HFF-Myc (cell line): Measurements from ENCODE around the gene CADM1.

Source experiments
- DNase-seq: peaks from one replicate; pipeline ENCODE4 v3.0.0-alpha.2; 2011; ENCODE audit warnings: low read depth; ENCODE audit errors: extremely low read depth
- H3K4me3 ChIP-seq: replicated peaks from 2 replicates; pipeline ENCODE4 v1.5.1; 2011; ENCODE audit warnings: low read depth, mild to moderate bottlenecking, control low read depth, low read length
- TF ChIP-seq, protein P1 (sequence below): IDR thresholded peaks from 2 replicates; pipeline ENCODE4 v1.5.1; 2012; ENCODE audit warnings: mild to moderate bottlenecking, low read depth, low read length, control low read depth; ENCODE audit errors: missing control alignments

The CADM1 gene

DNA sequence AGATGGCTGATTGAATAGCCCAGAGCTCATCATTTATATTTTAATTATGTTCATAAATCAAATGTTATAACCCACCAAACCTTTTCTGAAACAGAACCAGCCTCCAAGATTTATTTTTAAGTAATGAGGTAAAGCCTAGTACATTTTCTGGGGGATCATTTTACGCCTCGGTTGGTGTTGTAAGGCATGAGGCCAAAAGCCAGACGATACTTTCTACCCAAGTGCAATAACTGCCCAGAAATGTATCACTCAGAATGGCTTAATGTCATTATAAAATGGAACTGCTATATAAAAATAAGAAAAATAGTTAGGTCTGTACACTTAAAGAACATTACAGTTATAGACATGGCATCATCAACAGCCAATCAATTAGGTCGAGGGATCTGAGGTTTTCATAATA is 283.3 kb downstream of the CADM1 start:
- no peak for DNase-seq
- TF ChIP-seq, protein P1, sequence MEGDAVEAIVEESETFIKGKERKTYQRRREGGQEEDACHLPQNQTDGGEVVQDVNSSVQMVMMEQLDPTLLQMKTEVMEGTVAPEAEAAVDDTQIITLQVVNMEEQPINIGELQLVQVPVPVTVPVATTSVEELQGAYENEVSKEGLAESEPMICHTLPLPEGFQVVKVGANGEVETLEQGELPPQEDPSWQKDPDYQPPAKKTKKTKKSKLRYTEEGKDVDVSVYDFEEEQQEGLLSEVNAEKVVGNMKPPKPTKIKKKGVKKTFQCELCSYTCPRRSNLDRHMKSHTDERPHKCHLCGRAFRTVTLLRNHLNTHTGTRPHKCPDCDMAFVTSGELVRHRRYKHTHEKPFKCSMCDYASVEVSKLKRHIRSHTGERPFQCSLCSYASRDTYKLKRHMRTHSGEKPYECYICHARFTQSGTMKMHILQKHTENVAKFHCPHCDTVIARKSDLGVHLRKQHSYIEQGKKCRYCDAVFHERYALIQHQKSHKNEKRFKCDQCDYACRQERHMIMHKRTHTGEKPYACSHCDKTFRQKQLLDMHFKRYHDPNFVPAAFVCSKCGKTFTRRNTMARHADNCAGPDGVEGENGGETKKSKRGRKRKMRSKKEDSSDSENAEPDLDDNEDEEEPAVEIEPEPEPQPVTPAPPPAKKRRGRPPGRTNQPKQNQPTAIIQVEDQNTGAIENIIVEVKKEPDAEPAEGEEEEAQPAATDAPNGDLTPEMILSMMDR = no peak
- no peak overlapping the region for H3K4me3 ChIP-seq

DNA sequence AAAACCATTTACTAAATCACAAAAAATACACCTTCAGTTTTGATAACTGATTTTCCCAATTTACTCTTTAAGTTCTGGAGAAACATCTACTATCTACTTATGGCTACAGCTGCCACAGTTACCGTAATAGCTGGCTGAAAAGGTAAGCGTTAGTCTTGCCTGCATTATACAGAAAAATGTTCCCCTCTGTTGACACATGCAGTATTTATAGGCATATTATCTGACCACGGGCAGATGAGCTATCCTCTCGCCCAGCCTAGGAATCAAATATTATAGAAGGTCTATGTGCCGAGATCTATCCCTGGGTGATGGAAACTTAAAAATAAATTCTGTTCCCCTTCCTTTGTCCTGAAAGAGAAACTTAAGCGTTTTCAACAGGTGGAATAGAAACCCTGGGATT is 283.8 kb downstream of the CADM1 start:
- no peak overlapping the region for H3K4me3 ChIP-seq
- DNase-seq = no peak
- TF ChIP-seq, protein P1 = no peak

DNA sequence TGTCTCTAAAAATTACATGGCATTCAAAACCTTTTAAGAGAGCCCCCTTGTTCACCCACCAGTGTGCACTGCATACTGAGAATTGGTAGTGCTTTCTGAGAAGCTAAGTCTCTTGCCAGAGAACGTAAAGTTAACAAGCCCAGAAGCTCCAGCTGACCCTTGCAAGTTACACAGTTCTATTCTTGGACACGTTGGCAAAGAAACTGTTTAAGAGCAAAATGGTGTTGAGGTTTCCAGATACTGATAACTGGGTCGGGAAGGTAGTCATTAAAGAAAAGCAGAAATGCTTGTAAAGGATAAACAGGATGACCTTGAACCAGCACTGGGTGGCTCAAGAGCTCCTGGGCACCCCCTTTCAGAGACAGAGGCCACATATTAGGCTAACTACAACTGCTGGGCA is 284.8 kb downstream of the CADM1 start:
- TF ChIP-seq, protein P1 = no peak
- DNase-seq = no peak
- no peak overlapping the region for H3K4me3 ChIP-seq

DNA sequence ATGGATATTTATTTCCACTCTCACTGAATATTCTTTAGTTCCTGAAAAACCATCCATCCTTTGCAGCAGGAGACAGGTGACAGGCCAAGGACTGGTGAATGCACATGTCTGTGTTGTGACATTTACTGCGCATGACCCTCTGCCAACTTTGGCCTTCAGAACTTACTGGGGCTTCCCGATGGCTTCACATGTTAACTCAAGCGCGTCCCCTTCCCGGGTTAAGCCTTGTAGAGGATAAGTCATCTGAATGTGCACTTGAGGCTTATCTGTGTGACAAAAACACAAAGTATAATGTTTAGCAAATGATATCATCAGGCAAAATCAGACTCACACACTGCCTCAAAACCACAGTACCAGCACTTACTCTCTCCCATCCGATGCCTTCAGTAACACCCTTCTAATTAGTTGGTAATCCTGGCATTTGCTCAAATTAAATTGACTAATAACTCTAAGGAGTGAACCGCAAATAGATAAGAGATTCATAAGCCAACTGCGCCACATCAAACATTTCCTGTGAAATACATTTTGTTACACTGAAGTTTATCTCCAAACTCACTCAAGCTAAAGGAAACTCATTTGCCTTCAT is 286.4 kb downstream of the CADM1 start:
- TF ChIP-seq, protein P1 = no peak
- DNase-seq = no peak
- H3K4me3 ChIP-seq = no peak overlapping the region

DNA sequence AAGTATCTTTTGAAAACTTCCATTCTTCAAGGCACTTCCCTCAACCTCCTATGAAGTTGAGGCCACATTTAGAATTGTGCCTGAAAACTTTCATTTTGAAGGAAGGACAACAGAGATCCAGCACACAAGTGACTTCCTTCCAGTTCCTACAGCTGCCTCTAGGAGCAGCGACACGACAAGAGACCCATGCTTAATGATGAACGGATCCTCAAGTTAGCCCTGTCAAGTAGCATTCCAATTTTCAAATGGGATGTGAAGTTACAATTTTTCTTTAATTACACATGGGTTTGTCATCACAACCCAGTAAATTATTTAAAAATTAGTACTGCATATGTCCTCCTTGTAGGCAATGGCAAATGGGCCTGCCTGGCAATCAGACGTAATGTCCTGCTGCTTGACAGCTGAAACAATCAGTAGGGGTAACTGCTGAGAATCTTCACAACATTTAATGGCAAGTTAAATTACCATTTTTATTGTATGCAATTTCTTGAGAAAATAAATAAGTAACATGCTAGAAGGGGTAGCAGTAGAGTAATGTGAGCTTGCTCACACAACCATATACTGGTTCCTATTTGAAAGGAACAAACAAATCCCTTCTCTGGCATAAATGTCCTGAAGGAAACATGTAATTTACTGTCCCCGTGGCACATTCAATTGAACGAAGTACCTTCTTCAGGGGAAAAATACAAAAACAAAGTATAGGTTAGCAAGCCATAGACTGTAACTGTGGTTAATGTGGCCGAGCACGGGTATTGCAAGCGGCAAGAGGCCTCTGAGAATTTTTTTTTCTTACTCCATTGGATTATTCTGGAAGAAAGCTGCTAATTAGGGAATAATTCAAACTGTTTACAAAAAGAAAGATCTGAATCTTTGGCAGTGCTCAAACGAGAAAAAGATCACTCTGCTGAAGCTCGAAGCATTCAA is 288.3 kb downstream of the CADM1 start:
- TF ChIP-seq, protein P1 = peak; percentile 41
- H3K4me3 ChIP-seq = no peak overlapping the region
- no peak for DNase-seq

DNA sequence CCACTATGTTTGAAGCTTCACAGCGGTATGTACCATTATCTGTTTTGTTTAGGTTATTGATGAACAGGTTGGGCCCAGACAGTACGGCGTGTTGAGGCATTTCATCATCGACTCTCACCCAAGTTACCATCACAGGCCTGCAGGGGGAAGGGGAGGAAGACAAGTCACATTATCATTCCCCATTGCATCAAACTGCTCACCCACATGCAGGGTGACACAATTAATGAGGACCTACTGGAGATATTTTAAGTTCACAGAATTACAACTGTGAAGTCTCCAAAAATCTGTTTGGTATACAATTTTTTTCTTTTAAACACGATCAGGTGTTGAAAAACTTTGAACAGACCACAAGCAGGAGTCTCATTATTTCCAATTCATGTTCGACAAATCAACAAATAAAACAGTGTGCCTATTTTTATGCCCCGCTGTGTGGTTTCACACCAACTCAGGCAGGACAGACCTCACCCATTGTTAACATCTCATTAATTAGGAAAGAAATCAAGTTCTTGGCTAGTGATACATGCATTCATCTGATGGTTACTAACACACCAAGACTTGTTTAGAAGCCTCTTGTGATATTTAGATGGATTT is 289.5 kb downstream of the CADM1 start:
- TF ChIP-seq, protein P1 = no peak
- DNase-seq = no peak
- no peak overlapping the region for H3K4me3 ChIP-seq
